Endodermal cell (in vitro differentiated cells): ENCODE results near the gene PRRT1B. TPM values are rescaled to one million over a fixed set of nuclear protein-coding genes. Genes with fewer than 3 reads are reported as not detected.

Experiments used
- DNase-seq: peaks from one replicate; pipeline ENCODE4 v3.0.0-alpha.2; 2017
- H3K27ac ChIP-seq: 2 replicates; pipeline ENCODE4 v1.5.1; 2013; ENCODE audit warnings: mild to moderate bottlenecking, low read depth, low read length, moderate library complexity
- H3K27me3 ChIP-seq: 2 replicates; pipeline ENCODE4 v1.6.1; 2013; ENCODE audit warnings: mild to moderate bottlenecking, low read length, moderate library complexity; ENCODE audit not compliant: insufficient read depth, control insufficient read depth, poor library complexity, severe bottlenecking
- H3K36me3 ChIP-seq: 2 replicates; pipeline ENCODE4 v1.7.0; 2013; ENCODE audit warnings: mild to moderate bottlenecking, low read length, moderate library complexity; ENCODE audit not compliant: control insufficient read depth, insufficient read depth
- H3K4me1 ChIP-seq: one replicate; pipeline ENCODE4 v1.7.0; 2013; ENCODE audit warnings: low read length; ENCODE audit not compliant: control insufficient read depth, insufficient read depth
- H3K4me3 ChIP-seq: 2 replicates; pipeline ENCODE4 v1.5.1; 2013; ENCODE audit warnings: mild to moderate bottlenecking, low read length, moderate library complexity
- H3K9ac ChIP-seq: 2 replicates; pipeline ENCODE4 v1.6.1; 2013; ENCODE audit warnings: mild to moderate bottlenecking, low read length, moderate library complexity; ENCODE audit not compliant: poor library complexity, severe bottlenecking; ENCODE audit errors: extremely low read depth
- H3K9me3 ChIP-seq: 2 replicates; pipeline ENCODE4 v1.6.1; 2013; ENCODE audit warnings: mild to moderate bottlenecking, low read length, moderate library complexity; ENCODE audit not compliant: control insufficient read depth
- H3K27ac Mint-ChIP-seq: 2 replicates; pipeline ENCODE4 v1.8.0; 2020; ENCODE audit warnings: mixed read lengths
- H3K27me3 Mint-ChIP-seq: 2 replicates; pipeline ENCODE4 v1.8.0; 2021; ENCODE audit warnings: mild to moderate bottlenecking, mixed read lengths; ENCODE audit not compliant: insufficient read depth
- H3K36me3 Mint-ChIP-seq: 2 replicates; pipeline ENCODE4 v1.8.0; 2020; ENCODE audit warnings: low read depth, mixed read lengths
- H3K4me1 Mint-ChIP-seq: 2 replicates; pipeline ENCODE4 v1.8.0; 2020; ENCODE audit warnings: mixed read lengths
- H3K4me3 Mint-ChIP-seq: 2 replicates; pipeline ENCODE4 v1.8.0; 2020; ENCODE audit warnings: mild to moderate bottlenecking, moderate library complexity, mixed read lengths
- H3K9me3 Mint-ChIP-seq: 2 replicates; pipeline ENCODE4 v1.8.0; 2020; ENCODE audit warnings: mild to moderate bottlenecking, mixed read lengths
- CTCF ChIP-seq: fragments of 200-600 bp; sonication (generic); conservative IDR thresholded peaks from 2 replicates; pipeline ENCODE4 v1.5.0; 2021; ENCODE audit warnings: antibody characterized with exemption, mild to moderate bottlenecking
- WGBS, 2 experiments: methylation state at CpG; one replicate each; pipeline versions ENCODE4 v1.1.5 to v1.1.7; 2013; ENCODE audit warnings: missing lambda C conversion rate in 2 of 2, mixed read lengths in 1 of 2; ENCODE audit not compliant: insufficient coverage in 1 of 2, insufficient read length in 1 of 2; 5-methylcytosine and 5-hydroxymethylcytosine counted together
- total RNA-seq, 2 donors: library from RNA; stranded (reverse); fragmentation: NEBNext Ultra II Directional in 1 of 2; extraction: Animal tissue kit (Norgen Biotek cat#: 25700) in 1 of 2; gene quantifications; 2 replicates in 1 of 2; 3 replicates in 1 of 2; pipeline ENCODE4 v1.2.1, GENCODE V29; 2021

PRRT1B gene
- total RNA-seq, 2 donors from 2014 or later, result 42.9 to 71.4 TPM

DNA sequence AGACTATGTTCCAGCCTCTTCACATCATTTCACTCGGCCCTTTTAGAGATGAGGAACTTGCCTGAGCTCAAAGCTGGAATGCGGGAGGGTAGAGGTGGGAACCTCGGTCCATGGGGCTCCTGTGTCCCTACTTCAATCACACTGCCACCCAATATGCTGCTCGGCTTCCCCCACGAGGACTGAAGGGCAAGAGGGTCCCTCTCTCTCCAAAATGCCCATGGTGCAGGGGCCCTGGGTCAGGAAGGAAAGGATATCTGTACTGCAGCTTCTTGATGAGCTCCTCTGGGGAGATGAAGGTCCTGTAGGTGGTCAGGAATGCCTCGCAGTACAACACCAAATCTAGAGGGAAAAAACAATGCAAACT lies 46.5 kb downstream of the PRRT1B start:
- peak overlapping the region; percentile 61 for H3K27ac Mint-ChIP-seq
- no peaks in the 10 kb centered on the region for H3K4me1 Mint-ChIP-seq
- Histone ChIP-seq H3K27ac (no peak overlapping the region), H3K9ac (no peak overlapping the region), H3K4me1 (no peaks in the 10 kb centered on the region), H3K36me3 (peaks cover 25% of the 10 kb centered on the region), H3K27me3 (no peaks in the 10 kb centered on the region), H3K9me3 (no peaks in the 10 kb centered on the region), H3K4me3 (no peak overlapping the region)
- DNase-seq, result peak; percentile 36
- 86 to 90% methylated on average over 2 to 6 of the region's 6 CpGs for WGBS, 2 experiments
- no peaks in the 10 kb centered on the region for H3K9me3 Mint-ChIP-seq
- peaks cover 56% of the 10 kb centered on the region for H3K36me3 Mint-ChIP-seq
- no peak overlapping the region for H3K4me3 Mint-ChIP-seq
- TF ChIP-seq CTCF, result no peak
- H3K27me3 Mint-ChIP-seq, result no peaks in the 10 kb centered on the region

DNA sequence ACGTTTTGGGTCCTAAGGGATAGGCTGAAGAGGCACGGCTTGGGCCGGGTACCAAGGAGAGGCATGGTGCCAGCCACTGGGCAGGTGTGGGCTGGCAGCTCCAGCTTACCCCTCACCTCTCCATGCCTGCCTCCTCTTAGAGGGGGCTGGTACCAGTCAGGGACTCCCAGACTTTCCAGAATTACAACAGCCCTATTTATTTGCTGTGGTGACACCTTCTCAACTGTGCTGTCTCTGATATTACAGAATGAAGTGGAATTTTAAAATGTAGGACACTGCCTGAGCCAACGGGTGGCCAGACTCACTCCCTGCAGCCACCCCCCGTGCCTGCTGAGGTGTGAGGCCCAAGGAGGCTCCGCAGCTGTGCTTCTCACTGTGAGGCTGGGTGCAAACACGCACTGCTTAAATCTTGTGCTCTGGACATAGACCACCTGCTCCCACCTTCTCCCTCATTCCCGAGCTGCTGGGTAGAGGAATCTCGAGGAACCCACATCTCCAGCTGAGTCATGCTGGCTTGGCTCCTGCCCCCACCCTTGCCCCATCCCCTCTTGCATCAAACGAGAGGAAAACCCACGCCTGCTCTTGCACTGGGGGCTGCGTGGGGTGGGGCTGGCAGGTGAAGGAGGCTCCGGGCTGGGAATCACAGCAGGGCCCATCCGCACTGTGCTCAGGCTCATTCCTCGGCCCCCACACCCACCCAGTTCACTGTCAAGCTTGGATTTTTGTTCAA lies 47.9 kb downstream of the PRRT1B start:
- H3K4me1 Mint-ChIP-seq, result no peaks in the 10 kb centered on the region
- H3K4me3 ChIP-seq, result no peak overlapping the region
- no peak overlapping the region for H3K9ac ChIP-seq
- no peaks in the 10 kb centered on the region for H3K27me3 Mint-ChIP-seq
- TF ChIP-seq CTCF, result no peak
- H3K9me3 ChIP-seq, result no peaks in the 10 kb centered on the region
- peak overlapping the region; percentile 39 for H3K27ac Mint-ChIP-seq
- no peaks in the 10 kb centered on the region for H3K9me3 Mint-ChIP-seq
- no peaks in the 10 kb centered on the region for H3K27me3 ChIP-seq
- WGBS, 2 experiments, result 96 to 98% methylated on average over 9 to 15 of the region's 15 CpGs
- no peak overlapping the region for H3K27ac ChIP-seq
- no peak overlapping the region for H3K4me3 Mint-ChIP-seq
- peaks cover 50% of the 10 kb centered on the region for H3K36me3 Mint-ChIP-seq
- peaks cover 31% of the 10 kb centered on the region for H3K36me3 ChIP-seq
- no peaks in the 10 kb centered on the region for H3K4me1 ChIP-seq
- DNase-seq, result no peak

DNA sequence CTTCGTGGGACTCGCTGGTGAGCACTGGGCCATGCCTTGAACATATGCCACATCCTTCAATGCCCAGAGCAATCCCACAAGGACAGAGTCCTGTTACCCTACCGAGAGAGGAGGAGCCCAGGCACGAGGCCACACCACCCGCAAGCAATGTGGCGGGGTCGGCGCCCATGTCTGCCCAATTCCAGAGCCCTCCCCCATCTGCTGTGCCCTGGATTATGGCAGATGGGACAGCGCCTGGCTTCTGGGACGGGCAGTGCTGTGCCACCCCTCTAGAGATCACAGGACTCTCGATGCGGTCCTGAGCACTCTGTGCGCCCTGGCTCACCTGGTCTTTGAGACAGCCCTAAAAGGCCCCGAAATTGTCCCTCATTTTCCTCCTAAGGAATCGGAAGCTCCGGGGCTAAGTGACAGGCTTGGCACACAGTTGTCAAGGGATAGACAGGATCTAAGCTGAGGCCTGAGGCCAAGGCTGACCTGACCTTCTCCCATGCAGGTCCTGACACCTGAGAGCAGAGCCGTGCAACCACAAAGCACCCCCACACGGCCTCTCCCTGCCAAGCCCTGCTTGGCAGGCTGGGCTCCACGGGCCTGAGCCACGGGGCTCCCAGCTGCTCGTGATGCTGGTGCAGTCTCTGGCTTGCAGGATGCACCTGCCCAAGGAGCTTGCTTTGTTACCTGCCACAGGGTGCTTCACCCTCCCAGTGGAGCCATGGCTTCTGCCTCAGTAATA lies 48.8 kb downstream of the PRRT1B start:
- Mint-ChIP-seq H3K36me3 (peaks cover 55% of the 10 kb centered on the region), H3K4me1 (no peaks in the 10 kb centered on the region), H3K27me3 (no peaks in the 10 kb centered on the region), H3K4me3 (no peak overlapping the region), H3K27ac (no peak overlapping the region), H3K9me3 (no peaks in the 10 kb centered on the region)
- Histone ChIP-seq H3K36me3 (peaks cover 31% of the 10 kb centered on the region), H3K4me3 (no peak overlapping the region), H3K9ac (no peak overlapping the region), H3K4me1 (no peaks in the 10 kb centered on the region), H3K9me3 (no peaks in the 10 kb centered on the region), H3K27ac (no peak overlapping the region), H3K27me3 (no peaks in the 10 kb centered on the region)
- TF ChIP-seq CTCF, result no peak
- no peak for DNase-seq
- 93 to 94% methylated on average over 15 to 21 of the region's 21 CpGs for WGBS, 2 experiments
